Esophagus muscularis mucosa (tissue), 4 donors: Measurements from ENCODE around the gene SDHAF4. TPM values are rescaled to one million over a fixed set of nuclear protein-coding genes. Genes with fewer than 3 reads are reported as not detected.
"Not testable (repeated sequence)": the region's sequence is repeated elsewhere in the genome, so short reads cannot be mapped to it uniquely, and the experiment has no call there.

Experiments
- DNase-seq: peaks from one replicate; pipeline ENCODE4 v3.0.0-alpha.2; 2017; ENCODE audit errors: extremely low spot score
- H3K27ac ChIP-seq, 4 donors: fragments of 200-600 bp; sonication (generic); replicated peaks in 1 of 4; 1 replicate in 3 of 4; 2 replicates in 1 of 4; pipeline ENCODE4 v1.5.1; 2016 to 2019; ENCODE audit warnings: mild to moderate bottlenecking in 1 of 4
- H3K27me3 ChIP-seq, 4 donors: fragments of 200-600 bp; sonication (generic); one replicate each; pipeline versions ENCODE4 v1.5.1 to v1.6.0; 2016 to 2019
- H3K36me3 ChIP-seq, 4 donors: fragments of 200-600 bp; sonication (generic); one replicate each; pipeline ENCODE4 v1.5.1; 2016 to 2019
- H3K4me1 ChIP-seq, 4 donors: fragments of 200-600 bp; sonication (generic); one replicate each; pipeline ENCODE4 v1.5.1; 2016 to 2019
- H3K4me3 ChIP-seq, 4 donors: fragments of 200-600 bp; sonication (generic); 1 replicate in 2 of 4; 2 replicates in 2 of 4; pipeline ENCODE4 v1.5.1; 2016 to 2019; ENCODE audit warnings: mild to moderate bottlenecking in 4 of 4, moderate library complexity in 1 of 4
- H3K9me3 ChIP-seq, 4 donors: fragments of 200-600 bp; sonication (generic); 1 replicate in 3 of 4; 2 replicates in 1 of 4; pipeline ENCODE4 v1.5.1; 2016 to 2019
- CTCF ChIP-seq, 3 experiments: fragments of 200-600 bp in 2 of 3; fragments of 450-650 bp in 1 of 3; sonication (generic) in 2 of 3; IDR thresholded peaks; one replicate each; pipeline ENCODE4 v1.5.1; 2017 to 2019; ENCODE audit warnings: antibody characterized with exemption in 3 of 3, mild to moderate bottlenecking in 2 of 3, moderate library complexity in 1 of 3
- EP300 ChIP-seq: sonication (generic); formaldehyde crosslinking; IDR thresholded peaks from one replicate; pipeline ENCODE4 v1.6.1; 2017; ENCODE audit warnings: antibody characterized with exemption
- POLR2A ChIP-seq: fragments of 450-650 bp; IDR thresholded peaks from one replicate; pipeline ENCODE4 v1.6.1; 2017; ENCODE audit warnings: antibody characterized with exemption, moderate library complexity, mild to moderate bottlenecking, low read depth
- POLR2AphosphoS5 ChIP-seq, 2 donors: sonication (generic); formaldehyde crosslinking; IDR thresholded peaks; one replicate each; pipeline ENCODE4 v1.6.1; 2017; ENCODE audit warnings: antibody characterized with exemption in 2 of 2
- WGBS: methylation state at CpG from one replicate; pipeline ENCODE4 v1.1.5; 2018; 5-methylcytosine and 5-hydroxymethylcytosine counted together
- intact Hi-C: fragments of 100-400 bp; cut with DNase I; formaldehyde crosslinking; loops from one replicate; pipeline ENCODE4 v1.15.1; 2023
- total RNA-seq, 4 donors: library from RNA; depleted of rRNA; stranded (reverse); fragments of >200 nt; gene quantifications; one replicate each; pipeline versions ENCODE4 v1.1.0 to v1.2.1, GENCODE V29; 2016

SDHAF4 gene
- total RNA-seq, 4 donors from 2014 or later = 5.2 to 11.2 (median 8.7) TPM

- Histone ChIP-seq H3K4me1 (peaks cover 0 to 3% (median under 1%) of the 10 kb centered on the region in 4 donors), H3K4me3 (no peak overlapping the region), H3K27ac (no peak overlapping the region), H3K9me3 (no peaks in the 10 kb centered on the region), H3K36me3 (peaks cover 0 to 19% (median 0%) of the 10 kb centered on the region in 4 donors), H3K27me3 (no peaks in the 10 kb centered on the region)
- TF ChIP-seq EP300 (no peak), POLR2AphosphoS5 (IDR thresholded peaks at IDR 0.05) (no peak), POLR2A (no peak), CTCF (IDR thresholded peaks at IDR 0.05) (no peak)
- WGBS = 86% methylated on average over 1 of the region's 1 CpG
- DNase-seq = no peak
- intact Hi-C loops = no loop called here
Measured at GRCh38 chr6:70557998-70558397, 8.7 kb upstream of the SDHAF4 start.

- intact Hi-C loops, DNase-seq, H3K27me3 ChIP-seq, H3K27ac ChIP-seq, H3K4me3 ChIP-seq, H3K9me3 ChIP-seq: not testable (repeated sequence)
- Histone ChIP-seq H3K4me1 (peaks cover 3 to 11% (median 8%) of the 10 kb centered on the region in 4 donors), H3K36me3 (peaks cover 0 to 12% (median 0%) of the 10 kb centered on the region in 4 donors)
- 88% methylated on average over 2 of the region's 2 CpGs for WGBS
Measured at GRCh38 chr6:70562401-70562800, 4.3 kb upstream of the SDHAF4 start.

GRCh38 chr6:70563530-70563929, 3.2 kb upstream of the SDHAF4 start:
- Histone ChIP-seq H3K4me1 (peaks cover 3 to 19% (median 14%) of the 10 kb centered on the region in 4 donors), H3K27ac (no peak overlapping the region), H3K27me3 (no peaks in the 10 kb centered on the region), H3K9me3 (no peaks in the 10 kb centered on the region), H3K4me3 (no peak overlapping the region), H3K36me3 (peaks cover 0 to 7% (median 0%) of the 10 kb centered on the region in 4 donors)
- intact Hi-C loops = no loop called here
- 71% methylated on average over 6 of the region's 6 CpGs for WGBS
- TF ChIP-seq POLR2A (no peak), CTCF (IDR thresholded peaks at IDR 0.05) (no peak), POLR2AphosphoS5 (IDR thresholded peaks at IDR 0.05) (no peak), EP300 (no peak)
- DNase-seq = no peak

GRCh38 chr6:70574643-70575042, 7.9 kb downstream of the SDHAF4 start:
- WGBS = 100% methylated on average over 2 of the region's 2 CpGs
- Histone ChIP-seq H3K27ac (no peak overlapping the region), H3K9me3 (no peaks in the 10 kb centered on the region), H3K27me3 (no peaks in the 10 kb centered on the region), H3K4me3 (no peak overlapping the region), H3K4me1 (no peaks in the 10 kb centered on the region), H3K36me3 (no peaks in the 10 kb centered on the region)
- intact Hi-C loops = no loop called here
- TF ChIP-seq POLR2AphosphoS5 (IDR thresholded peaks at IDR 0.05) = no peak
- TF ChIP-seq CTCF (IDR thresholded peaks at IDR 0.05) = no peak
- TF ChIP-seq EP300 = no peak
- no peak for TF ChIP-seq POLR2A
- DNase-seq = peak; percentile 14

- peak; percentile 24 for DNase-seq
- Histone ChIP-seq H3K4me1 (no peaks in the 10 kb centered on the region), H3K27me3 (no peaks in the 10 kb centered on the region), H3K9me3 (no peaks in the 10 kb centered on the region), H3K4me3 (no peak overlapping the region), H3K27ac (no peak overlapping the region), H3K36me3 (peaks cover 5 to 12% (median 8%) of the 10 kb centered on the region in 4 donors)
- intact Hi-C loops = no loop called here
- 80% methylated on average over 7 of the region's 7 CpGs for WGBS
- no peak for TF ChIP-seq POLR2A
- no peak for TF ChIP-seq POLR2AphosphoS5 (IDR thresholded peaks at IDR 0.05)
- no peak for TF ChIP-seq EP300
- no peak for TF ChIP-seq CTCF (IDR thresholded peaks at IDR 0.05)
Measured at GRCh38 chr6:70575899-70576495, 9.3 kb downstream of the SDHAF4 start.
